HG02588 (cell line): ENCODE results near the gene MYRFL.
"Not testable (repeated sequence)": the region's sequence is repeated elsewhere in the genome, so short reads cannot be mapped to it uniquely, and the experiment has no call there.

Experiments used
- ATAC-seq: cut with Tn5 transposase; IDR thresholded peaks from one replicate; pipeline ENCODE4 v1.9.1; 2021; ENCODE audit warnings: mild to moderate bottlenecking, moderate library complexity; ENCODE audit not compliant: unreplicated experiment

MYRFL gene

GRCh38 chr12:69840727-69841126, 15.7 kb downstream of the MYRFL start:
- no peak for ATAC-seq

- no peak for ATAC-seq
These were observed 18.6 kb downstream of the MYRFL start for GRCh38 chr12:69843608-69844007.

- ATAC-seq = no peak
These were observed 19.4 kb downstream of the MYRFL start for GRCh38 chr12:69844416-69844815.

GRCh38 chr12:69844836-69845235, 19.8 kb downstream of the MYRFL start:
- no peak for ATAC-seq

- ATAC-seq = no peak
These were observed 21.9 kb downstream of the MYRFL start for GRCh38 chr12:69846976-69847375.

GRCh38 chr12:69851976-69852375, 26.9 kb downstream of the MYRFL start:
- no peak for ATAC-seq

GRCh38 chr12:69853176-69853961, 28.3 kb downstream of the MYRFL start:
- not testable (repeated sequence) for ATAC-seq

GRCh38 chr12:69866698-69867097, 41.7 kb downstream of the MYRFL start:
- ATAC-seq = no peak

GRCh38 chr12:69868695-69869094, 43.7 kb downstream of the MYRFL start:
- no peak for ATAC-seq

- no peak for ATAC-seq
These were observed 47.8 kb downstream of the MYRFL start for GRCh38 chr12:69872804-69873203.

GRCh38 chr12:69873429-69873828, 48.4 kb downstream of the MYRFL start:
- no peak for ATAC-seq

GRCh38 chr12:69874606-69875005, 49.6 kb downstream of the MYRFL start:
- ATAC-seq = no peak

- ATAC-seq = no peak
These were observed 50.4 kb downstream of the MYRFL start for GRCh38 chr12:69875416-69875935.

- ATAC-seq = peak; percentile 96
These were observed 54.3 kb downstream of the MYRFL start for GRCh38 chr12:69879007-69879960.

- ATAC-seq = no peak
These were observed 55.5 kb downstream of the MYRFL start for GRCh38 chr12:69880571-69880970.

- no peak for ATAC-seq
These were observed 56.7 kb downstream of the MYRFL start for GRCh38 chr12:69881771-69882170.

GRCh38 chr12:69884386-69884785, 59.4 kb downstream of the MYRFL start:
- ATAC-seq = no peak

- no peak for ATAC-seq
These were observed 60.6 kb downstream of the MYRFL start for GRCh38 chr12:69885658-69886057.

- no peak for ATAC-seq
These were observed 61.1 kb downstream of the MYRFL start for GRCh38 chr12:69886109-69886508.

GRCh38 chr12:69886715-69887114, 61.7 kb downstream of the MYRFL start:
- no peak for ATAC-seq

- ATAC-seq = no peak
These were observed 63.9 kb downstream of the MYRFL start for GRCh38 chr12:69888901-69889300.
